ENCODE data around the gene LMOD3. TPM values are rescaled to one million over a fixed set of nuclear protein-coding genes. Genes with fewer than 3 reads are reported as not detected.
A peak's percentile ranks its signal among the peaks of the same experiment; 100 is the strongest.

Gene LMOD3
- total RNA-seq = 31.8 TPM

DNA sequence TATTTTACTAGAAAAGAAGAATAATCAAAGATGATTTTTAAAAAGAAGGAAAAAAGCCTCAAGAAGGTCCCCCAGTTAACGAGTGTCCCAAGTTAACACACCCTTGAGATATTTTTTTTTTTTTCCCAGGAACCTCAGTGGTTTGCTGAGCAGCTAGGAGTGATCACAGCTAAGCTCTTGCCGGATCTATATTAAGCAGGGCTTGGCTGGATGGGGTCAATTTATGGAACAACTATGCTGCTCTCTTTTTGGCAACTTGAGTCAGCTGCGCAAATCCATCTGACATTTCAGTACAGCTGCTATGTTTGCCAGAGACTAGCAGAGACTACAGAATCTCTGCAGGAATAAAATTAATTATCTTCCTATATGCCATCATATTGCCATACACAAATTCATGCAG, at the start of gene LMOD3:
Gene LMOD3 (minus strand): TSS at position 193 of the 400 bp plus-strand sequence. CDS start 209 bp downstream, outside the sequence.
- peak within 1 kb of the TSS; percentile 71 to 80 (median 73) for H3K4me3 ChIP-seq (ENCODE audit: low read length in 3 of 3)
- H3K27me3 ChIP-seq (ENCODE audit: control insufficient read depth in 3 of 3, insufficient read depth in 3 of 3, low read length in 3 of 3) = no peaks in the 10 kb centered on the region
- peaks cover 13 to 21% (median 20%) of the 10 kb centered on the region in 3 donors for H3K4me1 ChIP-seq (ENCODE audit: control insufficient read depth in 3 of 3, insufficient read depth in 3 of 3, low read length in 3 of 3)
- peaks cover 2 to 15% (median 12%) of the 10 kb centered on the region in 3 donors for H3K36me3 ChIP-seq (ENCODE audit: control insufficient read depth in 3 of 3, insufficient read depth in 3 of 3, low read length in 3 of 3)
- no peaks in the 10 kb centered on the region for H3K9me3 ChIP-seq (ENCODE audit: control insufficient read depth in 3 of 3, low read length in 3 of 3)
- H3K27ac ChIP-seq (ENCODE audit: low read depth, low read length) = peak within 1 kb of the TSS; percentile 91
- H3K9ac ChIP-seq (ENCODE audit: low read depth in 1 of 3, low read length in 3 of 3) = peak within 1 kb of the TSS; percentile 80 to 91 (median 81)

DNA sequence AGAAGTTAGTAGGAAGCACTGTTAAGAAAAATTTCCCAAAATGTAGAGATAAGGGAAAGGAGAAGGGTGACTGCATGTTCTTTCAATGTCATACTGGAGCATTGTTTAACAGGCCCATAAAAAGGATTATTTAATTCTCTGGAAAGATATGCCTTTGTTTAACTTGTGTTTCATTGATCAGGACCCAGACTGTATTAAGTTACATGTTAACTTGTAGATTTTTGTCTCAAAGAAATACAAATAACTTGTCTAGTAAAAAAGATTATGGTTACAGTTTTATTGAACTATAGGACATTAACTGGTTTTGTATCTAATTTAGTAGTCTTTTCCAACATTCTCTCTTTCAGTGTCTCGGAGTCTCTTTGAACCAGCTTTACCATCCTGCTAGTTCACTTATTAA, 49.7 kb upstream of the LMOD3 start:
- Histone ChIP-seq H3K27me3 (ENCODE audit: control insufficient read depth in 3 of 3, insufficient read depth in 3 of 3, low read length in 3 of 3) (no peaks in the 10 kb centered on the region), H3K4me1 (ENCODE audit: control insufficient read depth in 3 of 3, insufficient read depth in 3 of 3, low read length in 3 of 3) (peaks cover 0 to 2% (median 0%) of the 10 kb centered on the region in 3 donors), H3K9ac (ENCODE audit: low read depth in 1 of 3, low read length in 3 of 3) (no peak overlapping the region), H3K36me3 (ENCODE audit: control insufficient read depth in 3 of 3, insufficient read depth in 3 of 3, low read length in 3 of 3) (peaks cover 0 to 8% (median 7%) of the 10 kb centered on the region in 3 donors), H3K4me3 (ENCODE audit: low read length in 3 of 3) (no peak overlapping the region), H3K27ac (ENCODE audit: low read depth, low read length) (no peak overlapping the region), H3K9me3 (ENCODE audit: control insufficient read depth in 3 of 3, low read length in 3 of 3) (no peaks in the 10 kb centered on the region)

GRCh38 chr3:69166446-69166845, 44.1 kb upstream of the LMOD3 start:
- H3K4me1 ChIP-seq (ENCODE audit: control insufficient read depth in 3 of 3, insufficient read depth in 3 of 3, low read length in 3 of 3) = no peaks in the 10 kb centered on the region
- H3K27ac ChIP-seq (ENCODE audit: low read depth, low read length) = no peak overlapping the region
- peaks cover 0 to 4% (median 2%) of the 10 kb centered on the region in 3 donors for H3K36me3 ChIP-seq (ENCODE audit: control insufficient read depth in 3 of 3, insufficient read depth in 3 of 3, low read length in 3 of 3)
- H3K4me3 ChIP-seq (ENCODE audit: low read length in 3 of 3) = no peak overlapping the region
- H3K9me3 ChIP-seq (ENCODE audit: control insufficient read depth in 3 of 3, low read length in 3 of 3) = no peaks in the 10 kb centered on the region
- H3K27me3 ChIP-seq (ENCODE audit: control insufficient read depth in 3 of 3, insufficient read depth in 3 of 3, low read length in 3 of 3) = no peaks in the 10 kb centered on the region
- no peak overlapping the region for H3K9ac ChIP-seq (ENCODE audit: low read depth in 1 of 3, low read length in 3 of 3)

GRCh38 chr3:69165744-69166143, 43.3 kb upstream of the LMOD3 start:
- Histone ChIP-seq H3K9me3 (ENCODE audit: control insufficient read depth in 3 of 3, low read length in 3 of 3) (no peaks in the 10 kb centered on the region), H3K4me3 (ENCODE audit: low read length in 3 of 3) (no peak overlapping the region), H3K4me1 (ENCODE audit: control insufficient read depth in 3 of 3, insufficient read depth in 3 of 3, low read length in 3 of 3) (no peaks in the 10 kb centered on the region)

GRCh38 chr3:69164296-69164695, 41.9 kb upstream of the LMOD3 start:
- Histone ChIP-seq H3K9me3 (ENCODE audit: control insufficient read depth in 3 of 3, low read length in 3 of 3) (no peaks in the 10 kb centered on the region), H3K4me3 (ENCODE audit: low read length in 3 of 3) (no peak overlapping the region), H3K27ac (ENCODE audit: low read depth, low read length) (no peak overlapping the region), H3K27me3 (ENCODE audit: control insufficient read depth in 3 of 3, insufficient read depth in 3 of 3, low read length in 3 of 3) (no peaks in the 10 kb centered on the region), H3K4me1 (ENCODE audit: control insufficient read depth in 3 of 3, insufficient read depth in 3 of 3, low read length in 3 of 3) (no peaks in the 10 kb centered on the region), H3K9ac (ENCODE audit: low read depth in 1 of 3, low read length in 3 of 3) (no peak overlapping the region), H3K36me3 (ENCODE audit: control insufficient read depth in 3 of 3, insufficient read depth in 3 of 3, low read length in 3 of 3) (no peaks in the 10 kb centered on the region)

More at GRCh38 chr3:69165744-69166143, 43.3 kb upstream of the LMOD3 start:
- no peaks in the 10 kb centered on the region for H3K36me3 ChIP-seq (ENCODE audit: control insufficient read depth in 3 of 3, insufficient read depth in 3 of 3, low read length in 3 of 3)
- H3K27ac ChIP-seq (ENCODE audit: low read depth, low read length) = no peak overlapping the region
- H3K9ac ChIP-seq (ENCODE audit: low read depth in 1 of 3, low read length in 3 of 3) = no peak overlapping the region
- no peaks in the 10 kb centered on the region for H3K27me3 ChIP-seq (ENCODE audit: control insufficient read depth in 3 of 3, insufficient read depth in 3 of 3, low read length in 3 of 3)

- H3K27me3 ChIP-seq (ENCODE audit: control insufficient read depth in 3 of 3, insufficient read depth in 3 of 3, low read length in 3 of 3) = no peaks in the 10 kb centered on the region
These were observed 40.0 kb upstream of the LMOD3 start for GRCh38 chr3:69162308-69162980.

DNA sequence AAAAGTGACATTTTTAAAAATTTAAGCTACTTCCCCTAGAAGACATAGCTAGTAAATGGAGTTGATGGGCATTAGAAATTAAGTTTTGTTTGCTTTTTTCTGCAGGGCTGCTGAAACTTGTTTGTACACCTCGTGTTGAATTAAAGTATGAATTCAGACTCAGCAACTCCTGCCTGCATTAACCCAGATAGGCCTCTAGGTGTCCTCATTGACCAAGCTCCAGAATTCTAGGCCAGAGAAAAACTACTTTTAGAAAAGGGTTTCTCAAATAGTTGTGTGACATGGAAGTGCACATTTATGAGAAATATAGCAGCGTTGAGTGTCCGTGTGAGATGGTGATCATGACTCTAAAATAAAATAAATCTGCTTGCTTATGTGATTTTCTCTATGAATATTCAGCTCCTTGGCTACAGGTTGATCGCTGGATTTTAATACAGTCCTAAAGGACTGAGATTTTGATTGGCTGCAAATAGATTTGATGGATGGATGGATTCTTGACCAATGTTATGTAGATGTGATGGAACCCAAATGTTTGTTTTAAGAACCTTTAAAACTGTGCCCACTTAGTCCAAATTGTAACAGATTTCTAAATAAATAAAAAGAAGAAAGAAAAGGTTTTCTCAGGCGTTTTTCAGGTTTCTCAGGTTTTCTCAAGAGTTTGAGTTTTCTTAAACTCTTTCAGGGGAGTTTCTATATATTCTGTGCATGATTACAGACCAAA, 39.4 kb upstream of the LMOD3 start:
- no peaks in the 10 kb centered on the region for H3K9me3 ChIP-seq (ENCODE audit: control insufficient read depth in 3 of 3, low read length in 3 of 3)
- H3K36me3 ChIP-seq (ENCODE audit: control insufficient read depth in 3 of 3, insufficient read depth in 3 of 3, low read length in 3 of 3) = no peaks in the 10 kb centered on the region

More at GRCh38 chr3:69162308-69162980, 40.0 kb upstream of the LMOD3 start:
- Histone ChIP-seq H3K4me3 (ENCODE audit: low read length in 3 of 3) (no peak overlapping the region), H3K36me3 (ENCODE audit: control insufficient read depth in 3 of 3, insufficient read depth in 3 of 3, low read length in 3 of 3) (no peaks in the 10 kb centered on the region), H3K27ac (ENCODE audit: low read depth, low read length) (no peak overlapping the region), H3K4me1 (ENCODE audit: control insufficient read depth in 3 of 3, insufficient read depth in 3 of 3, low read length in 3 of 3) (no peaks in the 10 kb centered on the region), H3K9me3 (ENCODE audit: control insufficient read depth in 3 of 3, low read length in 3 of 3) (no peaks in the 10 kb centered on the region), H3K9ac (ENCODE audit: low read depth in 1 of 3, low read length in 3 of 3) (peak overlapping the region in 1 of 3 donors; percentile 10)

GRCh38 chr3:69160525-69160924, 38.1 kb upstream of the LMOD3 start:
- Histone ChIP-seq H3K36me3 (ENCODE audit: control insufficient read depth in 3 of 3, insufficient read depth in 3 of 3, low read length in 3 of 3) (no peaks in the 10 kb centered on the region), H3K4me1 (ENCODE audit: control insufficient read depth in 3 of 3, insufficient read depth in 3 of 3, low read length in 3 of 3) (no peaks in the 10 kb centered on the region)

More for the DNA sequence above, 39.4 kb upstream of the LMOD3 start:
- no peaks in the 10 kb centered on the region for H3K27me3 ChIP-seq (ENCODE audit: control insufficient read depth in 3 of 3, insufficient read depth in 3 of 3, low read length in 3 of 3)
- no peak overlapping the region for H3K27ac ChIP-seq (ENCODE audit: low read depth, low read length)
- no peak overlapping the region for H3K4me3 ChIP-seq (ENCODE audit: low read length in 3 of 3)
- no peaks in the 10 kb centered on the region for H3K4me1 ChIP-seq (ENCODE audit: control insufficient read depth in 3 of 3, insufficient read depth in 3 of 3, low read length in 3 of 3)
- H3K9ac ChIP-seq (ENCODE audit: low read depth in 1 of 3, low read length in 3 of 3) = peak overlapping the region in 1 of 3 donors; percentile 10

GRCh38 chr3:69160107-69160506, 37.7 kb upstream of the LMOD3 start:
- H3K36me3 ChIP-seq (ENCODE audit: control insufficient read depth in 3 of 3, insufficient read depth in 3 of 3, low read length in 3 of 3) = no peaks in the 10 kb centered on the region
- no peak overlapping the region for H3K27ac ChIP-seq (ENCODE audit: low read depth, low read length)
- no peaks in the 10 kb centered on the region for H3K4me1 ChIP-seq (ENCODE audit: control insufficient read depth in 3 of 3, insufficient read depth in 3 of 3, low read length in 3 of 3)
- H3K9ac ChIP-seq (ENCODE audit: low read depth in 1 of 3, low read length in 3 of 3) = no peak overlapping the region
- H3K27me3 ChIP-seq (ENCODE audit: control insufficient read depth in 3 of 3, insufficient read depth in 3 of 3, low read length in 3 of 3) = peaks cover 0 to 3% (median 0%) of the 10 kb centered on the region in 3 donors
- H3K9me3 ChIP-seq (ENCODE audit: control insufficient read depth in 3 of 3, low read length in 3 of 3) = no peaks in the 10 kb centered on the region
- H3K4me3 ChIP-seq (ENCODE audit: low read length in 3 of 3) = no peak overlapping the region

More at GRCh38 chr3:69160525-69160924, 38.1 kb upstream of the LMOD3 start:
- Histone ChIP-seq H3K27ac (ENCODE audit: low read depth, low read length) (no peak overlapping the region), H3K9ac (ENCODE audit: low read depth in 1 of 3, low read length in 3 of 3) (no peak overlapping the region), H3K9me3 (ENCODE audit: control insufficient read depth in 3 of 3, low read length in 3 of 3) (no peaks in the 10 kb centered on the region), H3K27me3 (ENCODE audit: control insufficient read depth in 3 of 3, insufficient read depth in 3 of 3, low read length in 3 of 3) (peaks cover 0 to 1% (median 0%) of the 10 kb centered on the region in 3 donors), H3K4me3 (ENCODE audit: low read length in 3 of 3) (no peak overlapping the region)

DNA sequence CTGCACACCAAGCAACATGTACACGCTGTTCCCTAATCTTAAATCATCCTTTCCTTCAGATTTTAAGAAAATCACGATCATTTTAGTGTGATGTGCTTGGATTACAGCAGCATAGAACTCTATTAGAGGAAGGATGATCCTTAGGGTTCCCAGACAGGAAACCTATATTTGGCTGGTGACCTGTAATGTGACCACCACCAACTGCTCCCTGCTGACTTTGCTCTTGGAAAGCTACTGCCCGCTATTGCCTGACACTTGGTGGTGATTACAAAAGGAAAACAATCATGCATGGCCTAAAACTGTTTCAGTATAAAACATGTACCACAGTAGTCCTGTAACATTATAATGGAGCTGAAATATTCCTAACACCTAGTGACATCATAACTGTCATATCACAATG, 27.2 kb upstream of the LMOD3 start:
- peaks cover 2 to 13% (median 5%) of the 10 kb centered on the region in 3 donors for H3K4me1 ChIP-seq (ENCODE audit: control insufficient read depth in 3 of 3, insufficient read depth in 3 of 3, low read length in 3 of 3)
- H3K4me3 ChIP-seq (ENCODE audit: low read length in 3 of 3) = peak overlapping the region in 1 of 3 donors; percentile 39
- H3K27me3 ChIP-seq (ENCODE audit: control insufficient read depth in 3 of 3, insufficient read depth in 3 of 3, low read length in 3 of 3) = no peaks in the 10 kb centered on the region
- no peaks in the 10 kb centered on the region for H3K36me3 ChIP-seq (ENCODE audit: control insufficient read depth in 3 of 3, insufficient read depth in 3 of 3, low read length in 3 of 3)
- H3K9ac ChIP-seq (ENCODE audit: low read depth in 1 of 3, low read length in 3 of 3) = peak overlapping the region in 1 of 3 donors; percentile 54
- peak overlapping the region; percentile 82 for H3K27ac ChIP-seq (ENCODE audit: low read depth, low read length)
- no peaks in the 10 kb centered on the region for H3K9me3 ChIP-seq (ENCODE audit: control insufficient read depth in 3 of 3, low read length in 3 of 3)
